ENCODE results near the gene KIF6.

Gene KIF6

DNA sequence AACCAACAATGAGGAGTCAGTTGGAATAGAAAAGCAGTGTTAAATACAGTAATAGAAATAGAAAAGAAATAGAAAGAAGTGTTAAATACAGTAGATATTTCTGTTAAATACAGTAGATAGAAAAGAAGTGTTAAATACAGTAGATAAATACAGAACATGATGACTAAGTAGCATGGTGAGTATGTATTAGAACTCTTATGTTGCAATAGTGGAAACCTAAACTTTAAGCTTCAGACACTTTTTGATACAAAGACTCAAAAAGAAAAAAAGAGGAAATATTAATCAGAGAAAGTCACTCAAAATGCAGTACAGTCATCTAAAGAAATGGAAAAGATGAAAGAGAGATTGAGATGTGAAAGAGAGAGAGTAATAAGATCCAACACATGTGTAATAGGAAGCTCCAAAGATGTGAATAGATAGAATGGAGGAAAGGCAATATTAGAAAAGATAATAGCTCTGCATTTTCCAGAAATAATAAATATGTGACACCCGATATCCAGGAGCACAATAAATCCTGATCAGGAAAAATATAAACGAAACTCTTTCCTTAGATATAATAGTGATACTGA is 271.2 kb downstream of the KIF6 start:
- Histone ChIP-seq H3K9me3 (ENCODE audit: insufficient read depth, low read length) (no peaks in the 10 kb centered on the region), H3K27me3 (ENCODE audit: low read length) (no peaks in the 10 kb centered on the region), H3F3A (ENCODE audit: insufficient read depth) (no peaks in the 10 kb centered on the region), H4K20me1 (ENCODE audit: low read depth, low read length) (no peaks in the 10 kb centered on the region), H3K4me2 (ENCODE audit: low read depth, low read length, poor library complexity, severe bottlenecking) (no peak overlapping the region), H3K27ac (ENCODE audit: low read depth, low read length) (no peak overlapping the region), H3K9me2 (replicated peaks; ENCODE audit: insufficient read depth, low read length) (no peaks in the 10 kb centered on the region), H3K79me2 (ENCODE audit: insufficient read depth, low read length) (no peaks in the 10 kb centered on the region), H3K9ac (ENCODE audit: low read length) (no peak overlapping the region), H3K4me3 (ENCODE audit: insufficient read depth, low read length, poor library complexity, severe bottlenecking) (no peak overlapping the region), H3K36me3 (ENCODE audit: low read length) (no peaks in the 10 kb centered on the region), H2AFZ (ENCODE audit: low read depth, low read length, severe bottlenecking) (no peak overlapping the region)
- TF ChIP-seq, protein P1, sequence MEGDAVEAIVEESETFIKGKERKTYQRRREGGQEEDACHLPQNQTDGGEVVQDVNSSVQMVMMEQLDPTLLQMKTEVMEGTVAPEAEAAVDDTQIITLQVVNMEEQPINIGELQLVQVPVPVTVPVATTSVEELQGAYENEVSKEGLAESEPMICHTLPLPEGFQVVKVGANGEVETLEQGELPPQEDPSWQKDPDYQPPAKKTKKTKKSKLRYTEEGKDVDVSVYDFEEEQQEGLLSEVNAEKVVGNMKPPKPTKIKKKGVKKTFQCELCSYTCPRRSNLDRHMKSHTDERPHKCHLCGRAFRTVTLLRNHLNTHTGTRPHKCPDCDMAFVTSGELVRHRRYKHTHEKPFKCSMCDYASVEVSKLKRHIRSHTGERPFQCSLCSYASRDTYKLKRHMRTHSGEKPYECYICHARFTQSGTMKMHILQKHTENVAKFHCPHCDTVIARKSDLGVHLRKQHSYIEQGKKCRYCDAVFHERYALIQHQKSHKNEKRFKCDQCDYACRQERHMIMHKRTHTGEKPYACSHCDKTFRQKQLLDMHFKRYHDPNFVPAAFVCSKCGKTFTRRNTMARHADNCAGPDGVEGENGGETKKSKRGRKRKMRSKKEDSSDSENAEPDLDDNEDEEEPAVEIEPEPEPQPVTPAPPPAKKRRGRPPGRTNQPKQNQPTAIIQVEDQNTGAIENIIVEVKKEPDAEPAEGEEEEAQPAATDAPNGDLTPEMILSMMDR (IDR thresholded peaks at IDR 0.05; ENCODE audit: insufficient read depth, low read length, poor library complexity, severe bottlenecking), result no peak
- no peak for TF ChIP-seq EZH2phosphoT487 (conservative IDR thresholded peaks at IDR 0.05; ENCODE audit: low read length)

DNA sequence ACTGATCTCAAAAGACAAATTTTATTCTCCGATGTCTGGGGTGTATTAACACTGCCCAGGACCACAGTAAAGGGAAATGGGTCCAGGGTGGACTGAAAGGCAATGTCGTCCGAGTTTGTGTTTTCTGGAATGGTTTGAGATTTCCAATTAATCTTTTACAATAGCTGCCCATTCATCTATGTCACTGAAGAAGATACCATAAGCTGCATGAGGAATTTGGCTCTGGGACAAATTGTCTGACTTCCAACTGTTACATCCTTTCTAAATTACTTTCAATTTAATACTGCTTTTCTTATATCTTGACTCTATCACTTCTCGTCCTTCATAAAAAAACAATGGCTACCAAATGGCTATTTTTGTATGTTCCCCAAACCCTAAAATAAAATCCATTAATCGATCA is 272.0 kb downstream of the KIF6 start:
- H2AFZ ChIP-seq (ENCODE audit: low read depth, low read length, severe bottlenecking), result no peak overlapping the region
- no peaks in the 10 kb centered on the region for H3K27me3 ChIP-seq (ENCODE audit: low read length)
- no peaks in the 10 kb centered on the region for H4K20me1 ChIP-seq (ENCODE audit: low read depth, low read length)
- H3F3A ChIP-seq (ENCODE audit: insufficient read depth), result no peaks in the 10 kb centered on the region
- no peak for TF ChIP-seq EZH2phosphoT487 (conservative IDR thresholded peaks at IDR 0.05; ENCODE audit: low read length)
- TF ChIP-seq, protein P1 (IDR thresholded peaks at IDR 0.05; ENCODE audit: insufficient read depth, low read length, poor library complexity, severe bottlenecking), result no peak
- no peaks in the 10 kb centered on the region for H3K9me3 ChIP-seq (ENCODE audit: insufficient read depth, low read length)
- H3K4me3 ChIP-seq (ENCODE audit: insufficient read depth, low read length, poor library complexity, severe bottlenecking), result no peak overlapping the region
- H3K79me2 ChIP-seq (ENCODE audit: insufficient read depth, low read length), result no peaks in the 10 kb centered on the region
- no peak overlapping the region for H3K9ac ChIP-seq (ENCODE audit: low read length)
- no peak overlapping the region for H3K27ac ChIP-seq (ENCODE audit: low read depth, low read length)
- no peaks in the 10 kb centered on the region for H3K36me3 ChIP-seq (ENCODE audit: low read length)
- H3K4me2 ChIP-seq (ENCODE audit: low read depth, low read length, poor library complexity, severe bottlenecking), result no peak overlapping the region
- H3K9me2 ChIP-seq (replicated peaks; ENCODE audit: insufficient read depth, low read length), result no peaks in the 10 kb centered on the region

DNA sequence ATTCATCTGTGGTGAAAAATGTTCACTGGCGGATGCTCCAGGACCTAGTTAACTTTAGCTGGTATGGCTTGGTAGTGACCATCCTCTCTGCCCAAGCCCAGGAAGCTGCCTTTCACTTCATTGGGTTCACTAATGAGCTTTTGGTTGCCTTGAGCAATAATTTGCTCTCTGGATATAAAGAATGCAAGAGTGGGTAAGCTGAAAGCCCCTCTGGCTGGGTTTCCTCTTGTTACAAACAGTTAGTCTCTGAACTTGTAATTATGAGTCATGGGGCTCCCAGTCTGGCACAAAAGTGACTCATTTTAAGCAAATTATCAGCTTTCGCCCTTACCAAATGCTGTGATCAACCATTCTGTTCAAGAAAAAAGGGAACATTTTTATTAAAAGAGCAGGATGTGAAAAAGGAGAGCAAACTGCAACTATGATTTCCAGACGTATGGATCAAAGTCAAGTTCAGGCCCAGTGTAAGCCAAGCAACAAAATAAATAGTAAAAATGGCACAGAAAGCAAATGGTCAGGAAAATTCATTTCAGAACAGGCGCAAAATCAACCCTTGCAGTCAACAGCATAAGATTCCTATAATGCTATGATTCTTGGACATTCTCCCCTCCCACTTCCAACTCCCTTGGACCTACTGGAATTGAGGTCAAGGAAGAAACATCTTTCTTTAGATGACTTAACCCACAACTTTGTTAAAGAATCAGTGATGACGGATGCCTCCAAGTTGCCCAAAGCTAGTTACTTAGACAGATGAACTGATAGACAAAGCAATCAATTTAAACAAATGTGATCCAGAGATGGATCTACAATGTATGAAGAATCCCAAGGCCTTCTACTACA is 272.7 kb downstream of the KIF6 start:
- Histone ChIP-seq H3K9me3 (ENCODE audit: insufficient read depth, low read length) (no peaks in the 10 kb centered on the region), H3K9me2 (replicated peaks; ENCODE audit: insufficient read depth, low read length) (no peaks in the 10 kb centered on the region), H3K36me3 (ENCODE audit: low read length) (no peaks in the 10 kb centered on the region), H3F3A (ENCODE audit: insufficient read depth) (no peaks in the 10 kb centered on the region), H3K27ac (ENCODE audit: low read depth, low read length) (no peak overlapping the region), H4K20me1 (ENCODE audit: low read depth, low read length) (no peaks in the 10 kb centered on the region), H3K4me3 (ENCODE audit: insufficient read depth, low read length, poor library complexity, severe bottlenecking) (no peak overlapping the region), H3K27me3 (ENCODE audit: low read length) (no peaks in the 10 kb centered on the region), H3K9ac (ENCODE audit: low read length) (no peak overlapping the region), H3K4me2 (ENCODE audit: low read depth, low read length, poor library complexity, severe bottlenecking) (no peak overlapping the region), H2AFZ (ENCODE audit: low read depth, low read length, severe bottlenecking) (no peak overlapping the region), H3K79me2 (ENCODE audit: insufficient read depth, low read length) (no peaks in the 10 kb centered on the region)
- no peak for TF ChIP-seq EZH2phosphoT487 (conservative IDR thresholded peaks at IDR 0.05; ENCODE audit: low read length)
- TF ChIP-seq, protein P1 (IDR thresholded peaks at IDR 0.05; ENCODE audit: insufficient read depth, low read length, poor library complexity, severe bottlenecking), result no peak
